OCI-LY3 (cell line): ENCODE data around the gene NNT.

Source experiments
- H2AFZ ChIP-seq: fragments of 200-600, 300-600 bp; shearing (Covaris generic); 2 replicates; pipeline ENCODE4 v1.6.0; 2014; ENCODE audit warnings: antibody characterized with exemption, low read depth, low read length
- H3K27ac ChIP-seq: fragments of 200-600, 300-600 bp; sonication (generic); 2 replicates; pipeline ENCODE4 v1.5.1; 2014; ENCODE audit warnings: mild to moderate bottlenecking, low read length, moderate library complexity, mixed read lengths
- H3K27me3 ChIP-seq: fragments of 200-600, 300-600 bp; sonication (generic); 2 replicates; pipeline ENCODE4 v1.6.1; 2014; ENCODE audit warnings: low read depth, low read length, mixed read lengths
- H3K36me3 ChIP-seq: fragments of 200-600, 300-600 bp; sonication (generic); replicated peaks from 2 replicates; pipeline ENCODE3; 2014; ENCODE audit warnings: low read depth, low read length, mixed read lengths
- H3K4me1 ChIP-seq: fragments of 300-600, 200-600 bp; sonication (generic); 2 replicates; pipeline ENCODE4 v1.6.1; 2014; ENCODE audit warnings: low read length, mixed read lengths
- H3K4me2 ChIP-seq: fragments of 200-600, 300-600 bp; sonication (generic); 2 replicates; pipeline ENCODE4 v1.6.1; 2014; ENCODE audit warnings: low read length, mixed read lengths
- H3K4me3 ChIP-seq: fragments of 300-600, 200-600 bp; sonication (generic); 2 replicates; pipeline ENCODE4 v1.5.1; 2014; ENCODE audit warnings: antibody characterized with exemption, mild to moderate bottlenecking, low read length, moderate library complexity
- H3K79me2 ChIP-seq: fragments of 300-600, 200-600 bp; shearing (Covaris generic); 2 replicates; pipeline ENCODE4 v1.6.1; 2014; ENCODE audit warnings: mild to moderate bottlenecking, low read length, mixed read lengths
- H3K9ac ChIP-seq: fragments of 300-600, 200-600 bp; shearing (Covaris generic); 2 replicates; pipeline ENCODE4 v1.6.0; 2014; ENCODE audit warnings: mild to moderate bottlenecking, low read length, moderate library complexity
- H3K9me3 ChIP-seq: fragments of 200-600, 300-600 bp; shearing (Covaris generic); 2 replicates; pipeline ENCODE4 v1.6.1; 2014; ENCODE audit warnings: low read length, mixed read lengths; ENCODE audit not compliant: insufficient read depth
- H4K20me1 ChIP-seq: fragments of 200-600, 300-600 bp; sonication (generic); 2 replicates; pipeline ENCODE4 v1.6.1; 2016; ENCODE audit warnings: low read length, mixed read lengths; ENCODE audit not compliant: insufficient read depth
- CTCF ChIP-seq: fragments of 200-600, 300-600 bp; sonication (generic); IDR thresholded peaks from 2 replicates; pipeline ENCODE4 v1.5.1; 2014; ENCODE audit warnings: antibody characterized with exemption, low read length, low read depth
- EZH2phosphoT487 ChIP-seq: fragments of 200-600 bp; shearing (Covaris generic); IDR thresholded peaks from 2 replicates; pipeline ENCODE4 v1.6.1; 2018; ENCODE audit warnings: antibody characterized with exemption, mixed run types, low read depth

Gene NNT

GRCh38 chr5:43687275-43687674 lies 84.3 kb downstream of the NNT start:
- no peak overlapping the region for H3K27ac ChIP-seq
- H3K4me2 ChIP-seq: no peak overlapping the region
- no peaks in the 10 kb centered on the region for H3K27me3 ChIP-seq
- no peaks in the 10 kb centered on the region for H3K79me2 ChIP-seq
- H3K4me3 ChIP-seq: no peak overlapping the region
- TF ChIP-seq CTCF (no peak), EZH2phosphoT487 (no peak)
- H2AFZ ChIP-seq: no peak overlapping the region
- H4K20me1 ChIP-seq: no peaks in the 10 kb centered on the region
- H3K9me3 ChIP-seq: no peaks in the 10 kb centered on the region
- no peak overlapping the region for H3K9ac ChIP-seq
- no peaks in the 10 kb centered on the region for H3K4me1 ChIP-seq
- H3K36me3 ChIP-seq: peaks cover 4% of the 10 kb centered on the region

- Histone ChIP-seq H3K27me3 (no peaks in the 10 kb centered on the region), H3K27ac (no peak overlapping the region), H4K20me1 (no peaks in the 10 kb centered on the region), H3K4me1 (no peaks in the 10 kb centered on the region), H3K4me3 (no peak overlapping the region), H3K36me3 (peaks cover 12% of the 10 kb centered on the region), H3K4me2 (no peak overlapping the region), H3K79me2 (no peaks in the 10 kb centered on the region), H2AFZ (no peak overlapping the region), H3K9me3 (no peaks in the 10 kb centered on the region), H3K9ac (no peak overlapping the region)
- TF ChIP-seq CTCF: no peak
- no peak for TF ChIP-seq EZH2phosphoT487
These were observed 88.3 kb downstream of the NNT start for GRCh38 chr5:43691275-43691674.

GRCh38 chr5:43691893-43692292 lies 88.9 kb downstream of the NNT start:
- TF ChIP-seq CTCF (no peak), EZH2phosphoT487 (no peak)
- Histone ChIP-seq H3K36me3 (peaks cover 12% of the 10 kb centered on the region), H2AFZ (no peak overlapping the region), H3K9me3 (no peaks in the 10 kb centered on the region), H3K4me1 (no peaks in the 10 kb centered on the region), H3K79me2 (no peaks in the 10 kb centered on the region), H3K4me3 (no peak overlapping the region), H3K4me2 (no peak overlapping the region), H4K20me1 (no peaks in the 10 kb centered on the region), H3K27ac (no peak overlapping the region), H3K27me3 (no peaks in the 10 kb centered on the region), H3K9ac (no peak overlapping the region)

GRCh38 chr5:43693411-43693810 lies 90.4 kb downstream of the NNT start:
- H3K27me3 ChIP-seq: no peaks in the 10 kb centered on the region
- peaks cover 12% of the 10 kb centered on the region for H3K36me3 ChIP-seq
- H3K4me3 ChIP-seq: no peak overlapping the region
- H4K20me1 ChIP-seq: no peaks in the 10 kb centered on the region
- TF ChIP-seq CTCF: no peak
- no peak for TF ChIP-seq EZH2phosphoT487
- H3K9me3 ChIP-seq: no peaks in the 10 kb centered on the region
- no peak overlapping the region for H3K9ac ChIP-seq
- H3K4me1 ChIP-seq: no peaks in the 10 kb centered on the region
- no peak overlapping the region for H3K4me2 ChIP-seq
- H2AFZ ChIP-seq: no peak overlapping the region
- H3K27ac ChIP-seq: no peak overlapping the region
- H3K79me2 ChIP-seq: no peaks in the 10 kb centered on the region
